ENCODE measurements around the gene LMTK3.

GRCh38 chr19:48560095-48560530, 48.5 kb upstream of the LMTK3 start:
- TF ChIP-seq CSRNP3 (CRISPR knock-in tag; IDR thresholded peaks at IDR 0.05) (no peak), GLIS3 (CRISPR knock-in tag; IDR thresholded peaks at IDR 0.05) (no peak), ZFP30 (CRISPR knock-in tag; IDR thresholded peaks at IDR 0.05) (no peak), ARNTL (CRISPR knock-in tag; IDR thresholded peaks at IDR 0.05; ENCODE audit: borderline replicate concordance, low read depth) (no peak), ISL1 (CRISPR knock-in tag; IDR thresholded peaks at IDR 0.05) (no peak), ZNF565 (CRISPR knock-in tag; conservative IDR thresholded peaks at IDR 0.05; ENCODE audit: low read depth) (no peak), TCF4 (CRISPR knock-in tag; IDR thresholded peaks at IDR 0.05; ENCODE audit: borderline replicate concordance) (no peak), ZNF8 (CRISPR knock-in tag; IDR thresholded peaks at IDR 0.05) (no peak)
- TF ChIP-seq, protein P1, sequence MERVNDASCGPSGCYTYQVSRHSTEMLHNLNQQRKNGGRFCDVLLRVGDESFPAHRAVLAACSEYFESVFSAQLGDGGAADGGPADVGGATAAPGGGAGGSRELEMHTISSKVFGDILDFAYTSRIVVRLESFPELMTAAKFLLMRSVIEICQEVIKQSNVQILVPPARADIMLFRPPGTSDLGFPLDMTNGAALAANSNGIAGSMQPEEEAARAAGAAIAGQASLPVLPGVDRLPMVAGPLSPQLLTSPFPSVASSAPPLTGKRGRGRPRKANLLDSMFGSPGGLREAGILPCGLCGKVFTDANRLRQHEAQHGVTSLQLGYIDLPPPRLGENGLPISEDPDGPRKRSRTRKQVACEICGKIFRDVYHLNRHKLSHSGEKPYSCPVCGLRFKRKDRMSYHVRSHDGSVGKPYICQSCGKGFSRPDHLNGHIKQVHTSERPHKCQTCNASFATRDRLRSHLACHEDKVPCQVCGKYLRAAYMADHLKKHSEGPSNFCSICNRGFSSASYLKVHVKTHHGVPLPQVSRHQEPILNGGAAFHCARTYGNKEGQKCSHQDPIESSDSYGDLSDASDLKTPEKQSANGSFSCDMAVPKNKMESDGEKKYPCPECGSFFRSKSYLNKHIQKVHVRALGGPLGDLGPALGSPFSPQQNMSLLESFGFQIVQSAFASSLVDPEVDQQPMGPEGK (CRISPR knock-in tag; IDR thresholded peaks at IDR 0.05; ENCODE audit: borderline replicate concordance) = no peak

Measured in SK-N-SH treated with all-trans-retinoic acid at 6 μM for 48 hours (cell line).